ENCODE data around the gene SMIM7. TPM values are rescaled to one million over a fixed set of nuclear protein-coding genes. Genes with fewer than 3 reads are reported as not detected.

SMIM7 gene
- total RNA-seq, 1 donor from 2014 or later: 60.9 TPM

- no peaks in the 10 kb centered on the region for H3K9me3 Mint-ChIP-seq
- H3K4me3 Mint-ChIP-seq (ENCODE audit: low read depth): no peak overlapping the region
- H3K27me3 Mint-ChIP-seq (ENCODE audit: low read depth): no peaks in the 10 kb centered on the region
- H3K27ac Mint-ChIP-seq: no peak overlapping the region
- peaks cover 2% of the 10 kb centered on the region for H3K4me1 Mint-ChIP-seq (ENCODE audit: low read depth)
- H3K36me3 Mint-ChIP-seq (ENCODE audit: low read depth): peaks cover 84% of the 10 kb centered on the region
- no peak for DNase-seq (ENCODE audit: low spot score)
- intact Hi-C loops (cut with micrococcal nuclease): no loop called here
These were observed 9.1 kb downstream of the SMIM7 start for GRCh38 chr19:16650821-16651220.

- Mint-ChIP-seq H3K27me3 (ENCODE audit: low read depth) (no peaks in the 10 kb centered on the region), H3K9me3 (no peaks in the 10 kb centered on the region), H3K27ac (no peak overlapping the region), H3K36me3 (ENCODE audit: low read depth) (peaks cover 85% of the 10 kb centered on the region), H3K4me3 (ENCODE audit: low read depth) (no peak overlapping the region), H3K4me1 (ENCODE audit: low read depth) (peaks cover 2% of the 10 kb centered on the region)
- DNase-seq (ENCODE audit: low spot score): no peak
- intact Hi-C loops (cut with micrococcal nuclease): no loop called here
These were observed 10.2 kb downstream of the SMIM7 start for GRCh38 chr19:16649734-16650133.

- Mint-ChIP-seq H3K27me3 (ENCODE audit: low read depth) (no peaks in the 10 kb centered on the region), H3K36me3 (ENCODE audit: low read depth) (peaks cover 74% of the 10 kb centered on the region), H3K4me1 (ENCODE audit: low read depth) (peaks cover 5% of the 10 kb centered on the region), H3K4me3 (ENCODE audit: low read depth) (no peak overlapping the region), H3K27ac (no peak overlapping the region), H3K9me3 (no peaks in the 10 kb centered on the region)
- intact Hi-C loops (cut with micrococcal nuclease): no loop called here
- DNase-seq (ENCODE audit: low spot score): no peak
These were observed 14.8 kb downstream of the SMIM7 start for GRCh38 chr19:16645140-16645539.

GRCh38 chr19:16641695-16642094, 18.2 kb downstream of the SMIM7 start:
- H3K4me3 Mint-ChIP-seq (ENCODE audit: low read depth): no peak overlapping the region
- DNase-seq (ENCODE audit: low spot score): no peak
- H3K36me3 Mint-ChIP-seq (ENCODE audit: low read depth): peaks cover 72% of the 10 kb centered on the region
- peaks cover 3% of the 10 kb centered on the region for H3K4me1 Mint-ChIP-seq (ENCODE audit: low read depth)
- intact Hi-C loops (cut with micrococcal nuclease): no loop called here
- H3K27me3 Mint-ChIP-seq (ENCODE audit: low read depth): no peaks in the 10 kb centered on the region
- no peak overlapping the region for H3K27ac Mint-ChIP-seq
- H3K9me3 Mint-ChIP-seq: no peaks in the 10 kb centered on the region

GRCh38 chr19:16640951-16641350, 19.0 kb downstream of the SMIM7 start:
- Mint-ChIP-seq H3K4me3 (ENCODE audit: low read depth) (no peak overlapping the region), H3K27ac (no peak overlapping the region), H3K4me1 (ENCODE audit: low read depth) (peaks cover 3% of the 10 kb centered on the region), H3K27me3 (ENCODE audit: low read depth) (no peaks in the 10 kb centered on the region), H3K36me3 (ENCODE audit: low read depth) (peaks cover 67% of the 10 kb centered on the region), H3K9me3 (no peaks in the 10 kb centered on the region)
- DNase-seq (ENCODE audit: low spot score): no peak
- intact Hi-C loops (cut with micrococcal nuclease): no loop called here

GRCh38 chr19:16638666-16639065, 21.3 kb downstream of the SMIM7 start:
- Mint-ChIP-seq H3K9me3 (no peaks in the 10 kb centered on the region), H3K4me1 (ENCODE audit: low read depth) (peaks cover under 1% of the 10 kb centered on the region), H3K4me3 (ENCODE audit: low read depth) (no peak overlapping the region), H3K36me3 (ENCODE audit: low read depth) (peaks cover 59% of the 10 kb centered on the region), H3K27me3 (ENCODE audit: low read depth) (no peaks in the 10 kb centered on the region), H3K27ac (no peak overlapping the region)
- no peak for DNase-seq (ENCODE audit: low spot score)
- intact Hi-C loops (cut with micrococcal nuclease): no loop called here

- Mint-ChIP-seq H3K4me3 (ENCODE audit: low read depth) (no peak overlapping the region), H3K9me3 (no peaks in the 10 kb centered on the region), H3K36me3 (ENCODE audit: low read depth) (peaks cover 56% of the 10 kb centered on the region), H3K27ac (no peak overlapping the region), H3K4me1 (ENCODE audit: low read depth) (peaks cover 3% of the 10 kb centered on the region), H3K27me3 (ENCODE audit: low read depth) (no peaks in the 10 kb centered on the region)
- intact Hi-C loops (cut with micrococcal nuclease): no loop called here
- no peak for DNase-seq (ENCODE audit: low spot score)
These were observed 22.4 kb downstream of the SMIM7 start for GRCh38 chr19:16637535-16637934.

GRCh38 chr19:16631465-16631864, 28.5 kb downstream of the SMIM7 start:
- Mint-ChIP-seq H3K36me3 (ENCODE audit: low read depth) (peaks cover 48% of the 10 kb centered on the region), H3K27me3 (ENCODE audit: low read depth) (no peaks in the 10 kb centered on the region), H3K9me3 (no peaks in the 10 kb centered on the region), H3K4me3 (ENCODE audit: low read depth) (no peak overlapping the region), H3K4me1 (ENCODE audit: low read depth) (peaks cover 19% of the 10 kb centered on the region), H3K27ac (no peak overlapping the region)
- intact Hi-C loops (cut with micrococcal nuclease): no loop called here
- no peak for DNase-seq (ENCODE audit: low spot score)

- DNase-seq (ENCODE audit: low spot score): no peak
- no peaks in the 10 kb centered on the region for H3K9me3 Mint-ChIP-seq
- peak overlapping the region; percentile 99 for H3K27ac Mint-ChIP-seq
- peaks cover 34% of the 10 kb centered on the region for H3K4me1 Mint-ChIP-seq (ENCODE audit: low read depth)
- peak overlapping the region; percentile 98 for H3K4me3 Mint-ChIP-seq (ENCODE audit: low read depth)
- intact Hi-C loops (cut with micrococcal nuclease): loop anchor here (1.0 kb wide), 6 partner anchors 31 to 446 kb away; partner anchors contain the start of genes C19orf44, CALR3, CHERP and HAUS8
- H3K36me3 Mint-ChIP-seq (ENCODE audit: low read depth): peaks cover 55% of the 10 kb centered on the region
- no peaks in the 10 kb centered on the region for H3K27me3 Mint-ChIP-seq (ENCODE audit: low read depth)
These were observed 30.8 kb downstream of the SMIM7 start for GRCh38 chr19:16628984-16629691.

- H3K4me1 Mint-ChIP-seq (ENCODE audit: low read depth): peaks cover 34% of the 10 kb centered on the region
- H3K9me3 Mint-ChIP-seq: no peaks in the 10 kb centered on the region
- no peaks in the 10 kb centered on the region for H3K27me3 Mint-ChIP-seq (ENCODE audit: low read depth)
- H3K27ac Mint-ChIP-seq: peak within 1 kb of the TSS; percentile 99
- peak within 1 kb of the TSS; percentile 98 for H3K4me3 Mint-ChIP-seq (ENCODE audit: low read depth)
- intact Hi-C loops (cut with micrococcal nuclease): loop anchor here (1.0 kb wide), 6 partner anchors 32 to 447 kb away; partner anchors contain the start of genes C19orf44, CALR3, CHERP and HAUS8
- DNase-seq (ENCODE audit: low spot score): peak; percentile 91
- peaks cover 53% of the 10 kb centered on the region for H3K36me3 Mint-ChIP-seq (ENCODE audit: low read depth)
These were observed 31.6 kb downstream of the SMIM7 start, which contains the start of gene MED26 for GRCh38 chr19:16628183-16628983. Gene MED26, minus strand, starts transcription at chr19:16628204. Its CDS starts 261 bp downstream, at chr19:16627943.

GRCh38 chr19:16627928-16628182, 32.1 kb downstream of the SMIM7 start:
- Mint-ChIP-seq H3K27ac (no peak overlapping the region), H3K4me3 (ENCODE audit: low read depth) (peak overlapping the region; percentile 90), H3K36me3 (ENCODE audit: low read depth) (peaks cover 56% of the 10 kb centered on the region), H3K27me3 (ENCODE audit: low read depth) (no peaks in the 10 kb centered on the region), H3K4me1 (ENCODE audit: low read depth) (peaks cover 36% of the 10 kb centered on the region), H3K9me3 (no peaks in the 10 kb centered on the region)
- no peak for DNase-seq (ENCODE audit: low spot score)
- intact Hi-C loops (cut with micrococcal nuclease): loop anchor here (1.0 kb wide), 6 partner anchors 32 to 447 kb away; partner anchors contain the start of genes C19orf44, CALR3, CHERP and HAUS8

GRCh38 chr19:16627193-16627927, 32.6 kb downstream of the SMIM7 start:
- intact Hi-C loops (cut with micrococcal nuclease): no loop called here
- Mint-ChIP-seq H3K36me3 (ENCODE audit: low read depth) (peaks cover 53% of the 10 kb centered on the region), H3K27ac (peak overlapping the region; percentile 86), H3K4me1 (ENCODE audit: low read depth) (peaks cover 31% of the 10 kb centered on the region), H3K9me3 (no peaks in the 10 kb centered on the region), H3K27me3 (ENCODE audit: low read depth) (no peaks in the 10 kb centered on the region), H3K4me3 (ENCODE audit: low read depth) (peak overlapping the region; percentile 90)
- peak; percentile 16 for DNase-seq (ENCODE audit: low spot score)
